Right atrium auricular region (tissue), 2 donors: ENCODE measurements around the gene ZNF485. TPM values are rescaled to one million over a fixed set of nuclear protein-coding genes. Genes with fewer than 3 reads are reported as not detected.

Source experiments
- DNase-seq: peaks from one replicate; pipeline ENCODE4 v3.0.0-alpha.2; 2019; ENCODE audit warnings: low spot score
- H3K27ac ChIP-seq, 2 donors: fragments of 200-600 bp; sonication (generic); 1 replicate in 1 of 2; 2 replicates in 1 of 2; pipeline ENCODE4 v1.5.1; 2016 to 2019
- H3K27me3 ChIP-seq, 2 donors: fragments of 200-600 bp; sonication (generic); one replicate each; pipeline versions ENCODE4 v1.5.1 to v1.6.0; 2017 to 2019
- H3K36me3 ChIP-seq: fragments of 200-600 bp; sonication (generic); one replicate; pipeline ENCODE4 v1.5.1; 2016
- H3K4me1 ChIP-seq, 2 donors: fragments of 200-600 bp; sonication (generic); one replicate each; pipeline versions ENCODE4 v1.5.1 to v1.6.0; 2017 to 2019
- H3K4me3 ChIP-seq, 2 donors: fragments of 200-600 bp; sonication (generic); 1 replicate in 1 of 2; 2 replicates in 1 of 2; pipeline ENCODE4 v1.5.1; 2017 to 2019; ENCODE audit warnings: mild to moderate bottlenecking in 1 of 2, moderate library complexity in 1 of 2
- H3K9me3 ChIP-seq, 2 donors: fragments of 200-600 bp; sonication (generic); one replicate each; pipeline ENCODE4 v1.5.1; 2019
- total RNA-seq, 2 donors: library from RNA; depleted of rRNA; stranded (reverse); fragments of >200 nt; gene quantifications; one replicate each; pipeline ENCODE4 v1.1.0, GENCODE V29; 2016
- TF ChIP-seq, protein P1 (sequence below), 2 donors: fragments of 200-600 bp; sonication (generic); IDR thresholded peaks; one replicate each; pipeline ENCODE4 v1.5.1; 2019; ENCODE audit warnings: antibody characterized with exemption in 2 of 2

Gene ZNF485
- total RNA-seq, 2 donors from 2014 or later, result 0.98 to 1.1 TPM

DNA sequence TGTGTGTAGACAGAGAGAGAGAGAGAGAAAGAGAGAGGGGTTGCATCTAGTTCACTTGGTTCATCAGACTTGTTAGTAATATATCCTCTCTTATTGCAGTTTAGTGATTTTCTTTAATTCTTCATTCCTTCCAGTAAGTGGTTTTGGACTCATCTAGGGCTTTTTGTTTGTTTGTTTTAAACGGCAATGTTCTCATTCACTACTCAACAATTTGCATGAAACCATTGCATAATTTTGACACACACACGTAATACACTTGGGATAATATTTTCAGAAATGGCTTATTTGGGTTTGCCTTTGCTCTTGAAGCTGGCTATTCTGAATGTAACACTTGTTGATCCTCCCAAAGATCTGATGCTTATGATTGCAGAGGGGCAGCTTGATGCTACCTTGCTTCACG is 58.8 kb downstream of the ZNF485 start:
- H3K9me3 ChIP-seq, result no peaks in the 10 kb centered on the region
- no peak for DNase-seq
- H3K4me3 ChIP-seq, result no peak overlapping the region
- TF ChIP-seq, protein P1, sequence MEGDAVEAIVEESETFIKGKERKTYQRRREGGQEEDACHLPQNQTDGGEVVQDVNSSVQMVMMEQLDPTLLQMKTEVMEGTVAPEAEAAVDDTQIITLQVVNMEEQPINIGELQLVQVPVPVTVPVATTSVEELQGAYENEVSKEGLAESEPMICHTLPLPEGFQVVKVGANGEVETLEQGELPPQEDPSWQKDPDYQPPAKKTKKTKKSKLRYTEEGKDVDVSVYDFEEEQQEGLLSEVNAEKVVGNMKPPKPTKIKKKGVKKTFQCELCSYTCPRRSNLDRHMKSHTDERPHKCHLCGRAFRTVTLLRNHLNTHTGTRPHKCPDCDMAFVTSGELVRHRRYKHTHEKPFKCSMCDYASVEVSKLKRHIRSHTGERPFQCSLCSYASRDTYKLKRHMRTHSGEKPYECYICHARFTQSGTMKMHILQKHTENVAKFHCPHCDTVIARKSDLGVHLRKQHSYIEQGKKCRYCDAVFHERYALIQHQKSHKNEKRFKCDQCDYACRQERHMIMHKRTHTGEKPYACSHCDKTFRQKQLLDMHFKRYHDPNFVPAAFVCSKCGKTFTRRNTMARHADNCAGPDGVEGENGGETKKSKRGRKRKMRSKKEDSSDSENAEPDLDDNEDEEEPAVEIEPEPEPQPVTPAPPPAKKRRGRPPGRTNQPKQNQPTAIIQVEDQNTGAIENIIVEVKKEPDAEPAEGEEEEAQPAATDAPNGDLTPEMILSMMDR (IDR thresholded peaks at IDR 0.05), result no peak
- no peak overlapping the region for H3K27ac ChIP-seq
- no peaks in the 10 kb centered on the region for H3K36me3 ChIP-seq
- H3K27me3 ChIP-seq, result peaks cover 0 to 3% of the 10 kb centered on the region in 2 donors
- H3K4me1 ChIP-seq, result peaks cover 0 to 9% of the 10 kb centered on the region in 2 donors

DNA sequence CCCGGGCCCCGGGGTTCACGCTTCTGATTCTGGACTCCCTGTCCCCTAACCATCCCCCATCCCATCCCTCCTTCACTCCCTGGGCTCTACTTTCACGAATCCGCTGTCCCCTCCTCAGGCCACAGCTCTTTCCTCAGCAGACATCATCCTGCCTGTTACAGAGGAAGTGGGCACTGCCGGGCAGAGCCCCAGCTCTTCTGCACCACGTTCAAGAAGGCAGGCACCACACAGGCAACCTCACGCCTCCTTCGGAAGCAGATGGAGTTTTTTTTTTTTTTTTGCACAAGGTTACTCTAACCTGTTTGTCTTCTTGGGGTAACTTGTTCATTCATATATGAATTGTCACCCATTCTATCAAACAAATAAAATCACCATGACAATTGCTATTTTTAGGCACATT is 60.3 kb downstream of the ZNF485 start:
- H3K4me3 ChIP-seq, result no peak overlapping the region
- TF ChIP-seq, protein P1 (IDR thresholded peaks at IDR 0.05), result no peak

DNA sequence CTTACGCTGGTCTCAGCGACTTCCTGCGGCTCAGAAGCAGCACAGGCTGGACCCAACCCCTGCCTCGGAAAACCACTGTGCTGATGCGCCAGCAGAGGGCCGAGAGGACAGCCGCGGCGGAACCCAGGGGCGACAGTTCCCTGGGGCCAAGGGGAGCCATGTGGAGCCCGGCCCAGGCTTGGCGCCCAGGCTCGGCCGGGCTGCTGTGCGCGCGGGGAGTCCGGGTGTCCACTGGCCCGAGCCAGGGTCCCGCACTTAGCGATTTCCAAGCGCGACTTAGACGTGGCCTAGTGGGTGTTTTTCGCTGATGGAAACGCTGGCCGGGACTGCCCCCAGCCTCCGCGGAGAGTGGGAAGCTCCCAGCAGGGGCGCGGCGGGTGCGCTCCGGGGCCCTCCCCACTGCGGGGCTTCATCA is 61.1 kb downstream of the ZNF485 start:
- H3K4me3 ChIP-seq, result peak overlapping the region; percentile 14 to 44
- TF ChIP-seq, protein P1 (IDR thresholded peaks at IDR 0.05), result peak in 1 of 2 donors; percentile 55
- H3K27me3 ChIP-seq, result peaks cover 0 to 3% of the 10 kb centered on the region in 2 donors
- no peaks in the 10 kb centered on the region for H3K36me3 ChIP-seq
- no peaks in the 10 kb centered on the region for H3K9me3 ChIP-seq
- DNase-seq, result peak; percentile 59
- H3K27ac ChIP-seq, result no peak overlapping the region
- H3K4me1 ChIP-seq, result peaks cover 0 to 18% of the 10 kb centered on the region in 2 donors

More for the DNA sequence above, 60.3 kb downstream of the ZNF485 start:
- DNase-seq, result no peak
- H3K9me3 ChIP-seq, result no peaks in the 10 kb centered on the region
- H3K27ac ChIP-seq, result no peak overlapping the region
- no peaks in the 10 kb centered on the region for H3K36me3 ChIP-seq
- H3K4me1 ChIP-seq, result peaks cover 0 to 11% of the 10 kb centered on the region in 2 donors
- H3K27me3 ChIP-seq, result peaks cover 0 to 3% of the 10 kb centered on the region in 2 donors

Other genes with a start within 250 kb of the ZNF485 start
- not detected for gene FXYD4, start 234.8 kb upstream of the ZNF485 start, total RNA-seq
- 10 to 100 TPM; 57.8 to 78.7 TPM for gene HNRNPF, start 197.3 kb upstream of the ZNF485 start, total RNA-seq
- gene ZNF487, start 169.3 kb upstream of the ZNF485 start, total RNA-seq, result 1 to 10 TPM; 3.9 to 4.9 TPM
- 1 to 10 TPM; 2.2 to 4.4 TPM for gene ZNF239, start 31.8 kb upstream of the ZNF485 start, total RNA-seq
- 10 to 100 TPM; 56.1 to 56.5 TPM for gene ZNF32, start 42.4 kb downstream of the ZNF485 start, total RNA-seq